GOT3 (cell line): ENCODE measurements around the gene TMOD3.

Experiments
- DNase-seq: peaks from one replicate; lab custom pipeline; 2025; ENCODE audit warnings: mixed read lengths; lab: John Stamatoyannopoulos, UW

TMOD3 gene

GRCh38 chr15:51907136-51907862, 77.8 kb downstream of the TMOD3 start:
- no peak for DNase-seq

- DNase-seq, result no peak
Observed at GRCh38 chr15:51908316-51908715, 78.9 kb downstream of the TMOD3 start.

- DNase-seq, result no peak
Observed at GRCh38 chr15:51909584-51909983, 80.1 kb downstream of the TMOD3 start.

GRCh38 chr15:51912528-51912927, 83.1 kb downstream of the TMOD3 start:
- no peak for DNase-seq

- DNase-seq, result no peak
Observed at GRCh38 chr15:51917493-51917892, 88.0 kb downstream of the TMOD3 start.

- DNase-seq, result no peak
Observed at GRCh38 chr15:51924156-51925068, 95.0 kb downstream of the TMOD3 start.

GRCh38 chr15:51926809-51927208, 97.4 kb downstream of the TMOD3 start:
- no peak for DNase-seq

GRCh38 chr15:51931016-51931415, 101.6 kb downstream of the TMOD3 start:
- DNase-seq, result no peak

- no peak for DNase-seq
Observed at GRCh38 chr15:51931638-51932037, 102.2 kb downstream of the TMOD3 start.

- no peak for DNase-seq
Observed at GRCh38 chr15:51932161-51932560, 102.7 kb downstream of the TMOD3 start.

- DNase-seq, result no peak
Observed at GRCh38 chr15:51935466-51936104, 106.1 kb downstream of the TMOD3 start.

- no peak for DNase-seq
Observed at GRCh38 chr15:51936105-51936478, 106.6 kb downstream of the TMOD3 start.

- no peak for DNase-seq
Observed at GRCh38 chr15:51938286-51938685, 108.8 kb downstream of the TMOD3 start.

GRCh38 chr15:51939216-51939615, 109.8 kb downstream of the TMOD3 start:
- DNase-seq, result no peak

GRCh38 chr15:51947124-51947523, 117.7 kb downstream of the TMOD3 start:
- no peak for DNase-seq

GRCh38 chr15:51952805-51953204, 123.4 kb downstream of the TMOD3 start:
- DNase-seq, result no peak

GRCh38 chr15:51955504-51955903, 126.1 kb downstream of the TMOD3 start:
- DNase-seq, result no peak
